CD1c-positive myeloid dendritic cell (primary cell): ENCODE data around the gene PDE8B.
"Not testable (repeated sequence)": the region's sequence is repeated elsewhere in the genome, so short reads cannot be mapped to it uniquely, and the experiment has no call there.

Source experiments
- DNase-seq: peaks from one replicate; pipeline ENCODE4 v3.0.0-alpha.2; 2016; ENCODE audit errors: extremely low spot score

PDE8B gene

GRCh38 chr5:77443670-77444069 is 233.2 kb downstream of the PDE8B start:
- no peak for DNase-seq

GRCh38 chr5:77444356-77444755 is 233.9 kb downstream of the PDE8B start:
- no peak for DNase-seq

GRCh38 chr5:77448831-77449230 is 238.4 kb downstream of the PDE8B start:
- no peak for DNase-seq

GRCh38 chr5:77449277-77449676 is 238.8 kb downstream of the PDE8B start:
- peak; percentile 26 for DNase-seq

GRCh38 chr5:77449981-77450380 is 239.5 kb downstream of the PDE8B start:
- no peak for DNase-seq

GRCh38 chr5:77452351-77452750 is 241.9 kb downstream of the PDE8B start:
- no peak for DNase-seq

GRCh38 chr5:77454123-77454522 is 243.6 kb downstream of the PDE8B start:
- DNase-seq, result no peak

GRCh38 chr5:77461287-77461686 is 250.8 kb downstream of the PDE8B start:
- DNase-seq, result no peak

- DNase-seq, result no peak
Observed at GRCh38 chr5:77463905-77464304, 253.4 kb downstream of the PDE8B start.

- DNase-seq, result not testable (repeated sequence)
Observed at GRCh38 chr5:77468875-77469274, 258.4 kb downstream of the PDE8B start.

GRCh38 chr5:77475041-77475440 is 264.6 kb downstream of the PDE8B start:
- DNase-seq, result not testable (repeated sequence)
